IPS-15b (cell line): ENCODE results near the gene TMEM87B.
"Not testable (repeated sequence)": the region's sequence is repeated elsewhere in the genome, so short reads cannot be mapped to it uniquely, and the experiment has no call there.

Experiments used
- H3K27me3 ChIP-seq: one replicate; pipeline ENCODE4 v1.6.1; 2013; ENCODE audit warnings: low read length; ENCODE audit not compliant: control insufficient read depth, insufficient read depth
- H3K36me3 ChIP-seq: one replicate; pipeline ENCODE4 v1.6.1; 2013; ENCODE audit warnings: low read length; ENCODE audit not compliant: control insufficient read depth, insufficient read depth
- H3K4me1 ChIP-seq: one replicate; pipeline ENCODE4 v1.6.1; 2013; ENCODE audit warnings: mild to moderate bottlenecking, low read length; ENCODE audit not compliant: control insufficient read depth, insufficient read depth
- H3K4me3 ChIP-seq: one replicate; pipeline ENCODE4 v1.5.1; 2013; ENCODE audit warnings: low read depth, low read length
- H3K9ac ChIP-seq: one replicate; pipeline ENCODE4 v1.6.1; 2013; ENCODE audit warnings: low read depth, mild to moderate bottlenecking, low read length
- H3K9me3 ChIP-seq: one replicate; pipeline ENCODE4 v1.6.1; 2013; ENCODE audit warnings: mild to moderate bottlenecking, low read length; ENCODE audit not compliant: control insufficient read depth, insufficient read depth

TMEM87B gene

DNA sequence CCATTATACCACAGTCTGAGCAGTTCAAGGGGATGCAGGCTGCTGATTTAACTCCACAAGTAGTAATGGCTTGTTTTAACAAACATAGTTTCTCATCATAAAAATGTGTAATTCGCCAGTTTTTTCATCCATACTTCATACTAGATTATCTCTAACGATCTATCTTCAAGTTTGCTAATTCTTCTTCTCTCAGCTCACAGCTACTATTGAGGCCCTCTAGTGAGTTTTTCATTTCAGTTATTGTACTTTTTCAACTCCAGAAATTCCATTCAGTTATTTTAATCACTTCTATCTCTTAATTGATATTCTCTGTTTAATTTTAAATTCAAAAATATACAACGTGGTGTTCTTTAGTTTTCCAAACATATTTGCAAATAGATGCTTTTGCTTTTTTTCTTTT, 20.1 kb upstream of the TMEM87B start:
- Histone ChIP-seq H3K4me1 (peaks cover 6% of the 10 kb centered on the region), H3K9ac (no peak overlapping the region), H3K9me3 (no peaks in the 10 kb centered on the region), H3K27me3 (no peaks in the 10 kb centered on the region), H3K4me3 (no peak overlapping the region), H3K36me3 (no peaks in the 10 kb centered on the region)

DNA sequence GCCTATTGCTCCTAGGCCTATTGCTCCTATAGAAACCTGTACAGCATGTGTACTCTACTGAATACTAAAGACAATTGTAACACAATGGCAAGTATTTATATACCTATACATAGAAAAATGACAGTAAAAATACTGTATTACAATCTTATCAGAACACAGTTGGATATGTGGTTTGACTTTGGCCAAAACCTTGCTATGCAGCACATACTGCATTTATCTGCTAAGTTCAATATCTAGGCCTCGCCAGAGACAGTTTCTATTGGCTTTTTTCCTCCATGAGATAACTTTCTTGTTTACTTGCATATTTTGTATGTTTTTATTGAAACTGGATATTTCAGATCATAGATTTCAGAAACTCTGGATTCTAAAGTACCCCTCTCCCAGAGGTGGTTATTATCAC, 19.3 kb upstream of the TMEM87B start:
- no peak overlapping the region for H3K4me3 ChIP-seq
- H3K27me3 ChIP-seq = no peaks in the 10 kb centered on the region
- no peaks in the 10 kb centered on the region for H3K36me3 ChIP-seq
- H3K9ac ChIP-seq = no peak overlapping the region
- H3K4me1 ChIP-seq = peaks cover 6% of the 10 kb centered on the region
- no peaks in the 10 kb centered on the region for H3K9me3 ChIP-seq

DNA sequence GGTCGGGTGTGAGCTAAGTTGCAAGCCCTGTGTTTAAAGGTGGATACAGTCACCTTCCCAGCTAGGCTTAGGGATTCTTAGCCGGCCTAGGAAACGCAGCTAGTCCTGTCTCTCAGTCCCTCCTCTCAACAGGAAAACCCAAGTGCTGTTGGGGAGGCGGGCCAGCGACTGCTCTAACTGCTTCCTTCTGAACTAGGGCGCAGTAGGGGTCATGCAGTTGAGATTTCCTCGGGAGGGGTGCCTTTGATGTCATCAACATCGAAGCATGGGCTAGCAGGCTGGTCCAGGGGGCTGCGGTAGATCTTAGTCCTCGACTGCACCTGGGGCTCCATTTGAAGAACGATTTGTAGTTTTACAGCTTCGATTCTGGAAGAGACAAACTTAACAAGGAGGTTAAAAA, 15.5 kb upstream of the TMEM87B start:
- H3K4me3 ChIP-seq, H3K9me3 ChIP-seq, H3K27me3 ChIP-seq, H3K36me3 ChIP-seq, H3K4me1 ChIP-seq, H3K9ac ChIP-seq: not testable (repeated sequence)

DNA sequence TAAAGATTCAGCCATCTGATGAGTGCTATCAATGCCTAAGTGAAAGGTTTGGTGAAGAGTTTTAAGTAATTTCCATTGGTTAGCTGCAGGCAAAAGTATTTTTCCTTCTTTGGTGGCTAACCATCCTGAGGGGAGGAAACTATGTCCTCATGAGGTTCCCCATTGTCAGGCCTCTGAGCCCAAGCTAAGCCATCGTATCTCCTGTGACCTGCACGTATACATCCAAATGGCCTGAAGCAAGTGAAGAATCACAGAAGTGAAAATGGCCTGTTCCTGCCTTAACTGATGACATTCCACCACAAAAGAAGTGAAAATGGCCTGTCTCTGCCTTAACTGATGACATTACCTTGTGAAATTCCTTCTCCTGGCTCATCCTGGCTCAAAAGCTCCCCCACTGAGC, 15.0 kb upstream of the TMEM87B start:
- H3K36me3 ChIP-seq, H3K9me3 ChIP-seq, H3K27me3 ChIP-seq, H3K9ac ChIP-seq, H3K4me3 ChIP-seq, H3K4me1 ChIP-seq: not testable (repeated sequence)

DNA sequence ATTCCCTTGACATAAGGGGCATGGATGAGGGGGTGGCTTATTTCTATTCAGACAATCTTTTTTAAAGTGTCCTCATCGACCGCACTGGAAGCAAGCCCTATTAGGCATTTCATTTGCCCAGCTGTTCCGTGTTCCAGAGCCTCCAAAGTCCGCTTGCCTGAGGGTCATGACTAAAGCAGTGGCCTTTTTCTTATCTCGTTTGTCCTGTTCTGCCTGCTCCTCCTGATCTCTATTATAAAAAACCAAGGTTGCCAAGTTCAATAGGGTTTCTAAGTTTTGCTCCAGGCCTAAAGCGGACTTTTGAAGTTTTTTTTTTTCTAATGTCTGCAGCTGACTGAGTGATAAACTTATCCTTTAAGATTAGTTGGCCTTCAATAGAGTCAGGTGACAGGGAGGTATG, 13.6 kb upstream of the TMEM87B start:
- not testable (repeated sequence) for H3K4me1 ChIP-seq, H3K4me3 ChIP-seq, H3K9ac ChIP-seq, H3K27me3 ChIP-seq, H3K36me3 ChIP-seq, H3K9me3 ChIP-seq

DNA sequence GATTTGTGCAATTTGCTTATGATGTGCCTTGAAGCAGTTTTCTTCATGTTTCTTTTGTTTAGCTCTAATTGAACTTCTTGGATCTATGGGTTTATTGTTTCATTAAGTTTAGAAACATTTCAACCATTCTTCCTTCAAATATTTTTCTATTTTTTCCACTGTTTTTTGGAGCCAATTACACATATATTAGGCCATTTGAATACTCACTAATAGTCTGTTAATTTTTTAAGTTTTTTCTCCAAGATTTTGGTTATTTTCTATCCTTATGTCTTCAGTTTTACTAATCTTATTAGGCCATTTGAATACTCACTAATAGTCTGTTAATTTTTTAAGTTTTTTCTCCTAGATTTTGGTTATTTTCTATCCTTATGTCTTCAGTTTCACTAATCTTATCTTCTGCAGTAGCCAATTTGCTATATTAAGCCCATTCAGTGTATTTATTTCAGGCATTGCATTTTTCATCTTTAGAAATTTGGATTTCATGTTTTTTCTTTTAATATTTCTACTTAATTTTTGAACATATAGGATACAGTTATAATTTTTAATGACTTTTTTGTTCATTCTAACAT, 9.5 kb upstream of the TMEM87B start:
- Histone ChIP-seq H3K27me3 (no peaks in the 10 kb centered on the region), H3K9ac (no peak overlapping the region), H3K9me3 (no peaks in the 10 kb centered on the region), H3K4me1 (peaks cover 11% of the 10 kb centered on the region), H3K36me3 (no peaks in the 10 kb centered on the region), H3K4me3 (no peak overlapping the region)

DNA sequence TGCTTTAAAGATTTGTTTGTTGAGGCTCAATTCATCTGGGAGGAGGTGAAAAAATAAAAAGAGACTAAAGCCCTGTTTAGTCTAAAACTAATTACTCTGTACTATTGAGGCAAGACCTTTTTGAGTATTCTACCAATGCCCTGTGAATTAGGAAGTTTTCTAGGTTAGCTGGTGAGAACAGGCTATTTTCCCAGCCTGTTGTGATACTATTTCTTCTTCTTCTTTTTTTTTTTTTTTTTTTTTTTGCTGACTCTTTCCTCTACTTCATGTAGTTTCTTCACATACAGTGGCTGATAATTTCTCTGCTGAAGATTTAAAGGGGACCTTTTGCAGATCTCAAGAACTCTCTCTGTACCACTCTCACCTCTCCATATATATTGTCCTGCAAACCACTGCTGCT, 8.8 kb upstream of the TMEM87B start:
- H3K9ac ChIP-seq = no peak overlapping the region
- H3K9me3 ChIP-seq = no peaks in the 10 kb centered on the region
- peaks cover 11% of the 10 kb centered on the region for H3K4me1 ChIP-seq
- H3K27me3 ChIP-seq = no peaks in the 10 kb centered on the region
- H3K4me3 ChIP-seq = no peak overlapping the region
- H3K36me3 ChIP-seq = no peaks in the 10 kb centered on the region

DNA sequence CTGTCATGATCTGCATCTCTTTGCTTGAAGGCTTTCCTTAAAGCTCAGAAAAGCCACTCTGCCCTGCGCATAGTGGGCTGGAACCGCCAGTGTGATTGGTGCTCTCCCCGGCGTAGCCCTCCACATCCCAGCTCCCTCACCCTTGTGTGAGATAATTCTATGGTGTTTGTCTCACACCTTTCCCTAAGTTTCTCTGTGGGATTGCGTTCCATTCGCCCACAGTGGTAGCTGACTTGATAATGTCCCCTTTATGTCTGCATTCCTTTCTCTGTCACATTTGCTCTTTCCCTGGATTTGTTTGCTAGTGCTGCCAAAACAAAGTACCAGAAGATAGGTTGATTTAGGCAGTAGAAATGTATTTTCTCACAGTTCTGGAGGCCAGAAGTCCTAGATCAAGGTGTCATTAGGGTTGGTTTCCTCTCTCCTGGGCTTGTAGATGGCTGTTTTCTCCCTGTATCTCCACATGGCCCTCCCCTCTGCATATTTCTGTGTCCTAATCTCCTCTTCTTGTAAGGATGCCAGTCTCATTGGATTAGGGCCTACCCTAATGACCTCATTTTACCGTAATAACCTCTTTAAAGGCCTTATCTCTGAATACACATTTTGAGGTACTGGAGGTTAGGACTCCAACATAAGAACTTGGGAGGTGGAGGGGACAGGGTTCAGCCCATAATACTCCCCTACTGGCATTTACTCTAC, 7.4 kb upstream of the TMEM87B start:
- H3K36me3 ChIP-seq = no peaks in the 10 kb centered on the region
- no peak overlapping the region for H3K4me3 ChIP-seq
- peaks cover 9% of the 10 kb centered on the region for H3K4me1 ChIP-seq
- H3K27me3 ChIP-seq = no peaks in the 10 kb centered on the region
- H3K9ac ChIP-seq = no peak overlapping the region
- H3K9me3 ChIP-seq = no peaks in the 10 kb centered on the region

DNA sequence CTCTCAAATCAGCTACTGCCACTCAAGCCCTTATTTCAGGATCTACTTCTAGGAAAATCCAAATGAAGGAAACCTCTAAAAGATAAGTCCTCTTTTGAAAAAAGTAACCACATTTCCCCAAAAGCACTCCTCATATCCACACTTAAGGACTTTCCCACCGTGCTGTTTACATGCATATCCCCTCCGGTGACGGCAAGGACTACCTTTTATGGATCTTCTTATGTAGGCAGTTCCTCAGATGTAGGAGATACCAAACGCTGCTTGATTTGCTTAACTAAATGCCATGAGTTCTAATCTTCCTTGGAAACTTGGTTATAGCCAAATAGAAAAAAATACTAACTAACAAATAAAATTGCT, 6.9 kb upstream of the TMEM87B start:
- Histone ChIP-seq H3K36me3 (no peaks in the 10 kb centered on the region), H3K4me3 (no peak overlapping the region), H3K4me1 (peaks cover 6% of the 10 kb centered on the region), H3K9ac (no peak overlapping the region), H3K27me3 (peaks cover under 1% of the 10 kb centered on the region), H3K9me3 (no peaks in the 10 kb centered on the region)

DNA sequence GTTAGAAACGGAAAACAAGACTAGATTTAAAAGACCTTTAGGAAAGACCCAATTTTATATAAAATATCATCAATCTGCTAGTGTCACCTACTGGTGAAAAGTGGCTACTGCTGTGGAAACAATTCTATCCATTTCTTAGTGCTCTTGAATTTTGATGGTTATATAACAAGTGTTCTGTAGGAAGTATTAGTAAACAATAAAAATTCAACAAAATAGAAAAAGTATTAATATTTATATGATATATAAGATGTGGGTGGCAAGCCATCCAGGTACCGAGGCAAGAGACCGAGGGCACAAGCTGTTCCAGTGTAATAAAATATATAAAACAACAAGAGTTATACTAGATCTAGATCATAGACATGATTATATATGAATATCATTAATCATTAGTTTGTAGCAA, 6.2 kb upstream of the TMEM87B start:
- Histone ChIP-seq H3K4me3 (no peak overlapping the region), H3K9me3 (no peaks in the 10 kb centered on the region), H3K36me3 (no peaks in the 10 kb centered on the region), H3K27me3 (peaks cover 3% of the 10 kb centered on the region), H3K4me1 (peaks cover 11% of the 10 kb centered on the region), H3K9ac (no peak overlapping the region)

DNA sequence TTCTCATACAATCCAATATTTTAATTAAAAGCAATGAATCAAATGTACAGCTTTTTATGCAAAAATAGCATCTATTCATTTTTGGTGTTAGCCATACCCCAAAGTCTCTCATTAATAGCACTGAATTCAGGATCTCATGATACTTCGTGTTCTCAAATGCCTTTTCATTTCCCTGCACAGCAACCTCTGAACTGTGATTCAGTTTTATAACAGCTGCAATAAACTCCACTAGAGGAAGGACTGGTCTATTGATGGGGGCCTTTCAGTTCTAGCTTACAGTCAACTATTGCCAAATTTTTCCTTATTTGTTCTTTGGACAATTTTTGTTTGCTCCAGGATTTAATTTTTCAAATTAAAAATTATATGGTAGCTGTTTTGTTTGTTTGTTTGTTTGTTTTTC, 4.8 kb upstream of the TMEM87B start:
- Histone ChIP-seq H3K36me3 (no peaks in the 10 kb centered on the region), H3K9ac (no peak overlapping the region), H3K9me3 (no peaks in the 10 kb centered on the region), H3K27me3 (peaks cover 3% of the 10 kb centered on the region), H3K4me3 (no peak overlapping the region), H3K4me1 (peaks cover 11% of the 10 kb centered on the region)

DNA sequence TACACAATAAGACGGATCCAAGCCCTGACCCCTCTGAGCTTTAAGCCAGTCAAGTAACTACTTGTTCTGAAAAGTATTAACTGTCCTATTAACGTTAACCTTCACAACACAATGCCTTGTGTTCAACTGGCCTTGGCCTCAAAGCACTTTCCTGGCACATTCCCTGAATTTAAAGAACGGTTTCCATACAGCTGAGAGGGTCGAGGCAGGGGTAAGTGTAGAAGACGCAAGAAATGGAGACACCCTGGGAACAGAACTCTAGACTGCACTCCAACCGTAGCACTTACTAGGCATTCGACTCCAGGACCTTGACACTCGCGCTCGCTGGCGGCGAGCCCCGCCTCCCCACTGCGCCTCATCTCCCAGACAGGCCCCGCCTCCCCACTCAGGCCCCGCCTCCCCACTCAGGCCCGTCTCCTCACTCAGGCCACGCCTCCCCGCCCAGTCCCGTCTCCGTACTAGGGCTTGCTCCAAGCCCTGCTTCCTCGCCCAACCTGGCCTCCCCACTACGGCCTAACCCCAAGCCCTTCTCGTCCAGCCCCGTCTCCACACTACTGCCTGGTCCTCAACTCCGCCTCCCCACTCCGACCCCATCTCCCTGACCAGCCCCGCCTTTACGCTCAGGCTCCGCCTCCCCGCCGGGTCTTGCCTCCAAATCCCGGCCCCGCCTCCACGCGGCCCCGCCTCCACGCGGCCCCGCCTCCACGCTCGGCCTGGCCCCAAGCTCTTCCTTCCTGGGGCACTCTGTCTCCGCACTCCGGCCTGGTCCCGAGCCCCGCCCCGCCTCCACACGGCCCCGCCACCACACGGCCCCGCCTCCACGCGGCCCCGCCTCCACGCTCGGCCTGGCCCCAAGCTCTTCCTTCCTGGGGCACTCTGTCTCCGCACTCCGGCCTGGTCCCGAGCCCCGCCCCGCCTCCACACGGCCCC, 887 bp upstream of the TMEM87B start:
- H3K9me3 ChIP-seq = no peaks in the 10 kb centered on the region
- H3K9ac ChIP-seq = peak overlapping the region; percentile 41
- peaks cover 11% of the 10 kb centered on the region for H3K4me1 ChIP-seq
- H3K36me3 ChIP-seq = no peaks in the 10 kb centered on the region
- H3K27me3 ChIP-seq = peaks cover 3% of the 10 kb centered on the region
- peak overlapping the region; percentile 82 for H3K4me3 ChIP-seq
